HepG2 (cell line): ENCODE results near the gene NT5DC4. TPM values are rescaled to one million over a fixed set of nuclear protein-coding genes. Genes with fewer than 3 reads are reported as not detected.

Source experiments
- DMAP1 ChIP-seq: IDR thresholded peaks from 2 replicates; pipeline ENCODE4 v1.6.1; 2016
- FOXO1 ChIP-seq: sonication (generic); formaldehyde crosslinking; IDR thresholded peaks from 2 replicates; pipeline ENCODE4 v1.4.0; 2020; ENCODE audit warnings: missing genetic modification reagents
- MLX ChIP-seq: IDR thresholded peaks from 2 replicates; pipeline ENCODE4 v1.6.1; 2016
- SNAI1 ChIP-seq: sonication (generic); formaldehyde crosslinking; IDR thresholded peaks from 2 replicates; pipeline ENCODE4 v1.5.0; 2020; ENCODE audit warnings: mild to moderate bottlenecking, missing genetic modification reagents, borderline replicate concordance
- TARDBP ChIP-seq: sonication (generic); formaldehyde crosslinking; IDR thresholded peaks from 2 replicates; pipeline ENCODE4 v1.8.0; 2022; ENCODE audit warnings: mild to moderate bottlenecking, missing genetic modification reagents
- WIZ ChIP-seq: sonication (generic); formaldehyde crosslinking; IDR thresholded peaks from 2 replicates; pipeline ENCODE4 v1.5.1; 2020; ENCODE audit warnings: mild to moderate bottlenecking, missing genetic modification reagents
- YY1 ChIP-seq: IDR thresholded peaks from 2 replicates; pipeline ENCODE4 v1.6.1; 2011; ENCODE audit warnings: low read length, low read depth, moderate library complexity, mild to moderate bottlenecking; ENCODE audit not compliant: insufficient read depth, insufficient replicate concordance
- ZNF260 ChIP-seq: sonication (generic); formaldehyde crosslinking; IDR thresholded peaks from 2 replicates; pipeline ENCODE4 v1.4.0; 2020; ENCODE audit warnings: missing genetic modification reagents, low read depth, mild to moderate bottlenecking, borderline replicate concordance
- ZNF350 ChIP-seq: sonication (generic); formaldehyde crosslinking; IDR thresholded peaks from 2 replicates; pipeline ENCODE4 v1.4.0; 2020; ENCODE audit warnings: mild to moderate bottlenecking, low read depth, missing genetic modification reagents, borderline replicate concordance
- ZNF44 ChIP-seq: sonication (generic); formaldehyde crosslinking; IDR thresholded peaks from 2 replicates; pipeline ENCODE4 v1.5.1; 2020; ENCODE audit warnings: mild to moderate bottlenecking, missing genetic modification reagents
- polyA plus RNA-seq, 8 experiments: library from polyadenylated mRNA; depleted of rRNA in 3 of 8; stranded (reverse) in 7 of 8; unstranded in 1 of 8; fragments of >200 nt; fragmentation: Illumina TruSeq in 4 of 8; extraction: Trizol in 4 of 8; gene quantifications; 2 replicates each; pipeline versions ENCODE4 v1.2.1 to v1.2.3, GENCODE V29; 2011 to 2016; ENCODE audit warnings: low read depth in 4 of 8, missing spikeins in 1 of 8, mixed read lengths in 1 of 8; ENCODE audit not compliant: insufficient read depth in 1 of 8
- total RNA-seq, 5 experiments: library from RNA; depleted of rRNA; stranded (reverse); fragments of >200 nt; fragmentation: Illumina TruSeq; extraction: Trizol; gene quantifications; 2 replicates each; pipeline ENCODE4 v1.2.3, GENCODE V29; 2016; ENCODE audit warnings: low read depth in 1 of 5

The NT5DC4 gene
- total and polyA plus RNA-seq, 2 of the 13 experiments (the other 11 are each of a cell fraction or from before 2014, with no cell fraction given), result 0.04 to 4.2 TPM

GRCh38 chr2:112724591-112725525, 4.0 kb downstream of the NT5DC4 start (continued):
- peak; percentile 52 for TF ChIP-seq ZNF350 (CRISPR knock-in tag)
- no peak for TF ChIP-seq WIZ (CRISPR knock-in tag)
- TF ChIP-seq YY1, result peak; percentile 57
- TF ChIP-seq MLX, result no peak
- 0 out of 2 replicates have a peak, but pooled peaks have one; percentile 30 for TF ChIP-seq ZNF260 (CRISPR knock-in tag)
- TF ChIP-seq DMAP1, result no peak
- TF ChIP-seq ZNF44 (CRISPR knock-in tag), result no peak
- no peak for TF ChIP-seq SNAI1 (CRISPR knock-in tag)
- TF ChIP-seq FOXO1, result peak; percentile 31; the same call in 1 of the 2 replicates
- 0 out of 2 replicates have a peak, but pooled peaks have one; percentile 16 for TF ChIP-seq TARDBP
